Trophoblast cell (in vitro differentiated cells and primary cell): ENCODE data around the gene RPL38.

Experiments
- DNase-seq, 2 donors: peaks; one replicate each; pipeline ENCODE4 v3.0.0-alpha.2; 2016
- H2AFZ ChIP-seq: 2 replicates; pipeline ENCODE4 v1.6.1; 2013; ENCODE audit warnings: low read length, moderate library complexity, mild to moderate bottlenecking; ENCODE audit not compliant: insufficient read depth, poor library complexity
- H2AK5ac ChIP-seq: 2 replicates; pipeline ENCODE4 v1.6.1; 2013; ENCODE audit warnings: mild to moderate bottlenecking, low read length
- H2BK120ac ChIP-seq: 2 replicates; pipeline ENCODE4 v1.6.1; 2013; ENCODE audit warnings: low read length, mild to moderate bottlenecking, moderate library complexity; ENCODE audit not compliant: insufficient read depth, poor library complexity
- H2BK12ac ChIP-seq: 2 replicates; pipeline ENCODE4 v1.6.1; 2013; ENCODE audit warnings: mild to moderate bottlenecking, low read length, moderate library complexity
- H2BK5ac ChIP-seq: 2 replicates; pipeline ENCODE4 v1.6.1; 2013; ENCODE audit warnings: low read length, low read depth, moderate library complexity, mild to moderate bottlenecking; ENCODE audit not compliant: poor library complexity
- H3K14ac ChIP-seq: 2 replicates; pipeline ENCODE4 v1.6.1; 2013; ENCODE audit warnings: mild to moderate bottlenecking, low read length
- H3K18ac ChIP-seq: 2 replicates; pipeline ENCODE4 v1.6.1; 2013; ENCODE audit warnings: mild to moderate bottlenecking, low read length
- H3K23ac ChIP-seq: 2 replicates; pipeline ENCODE4 v1.6.1; 2013; ENCODE audit warnings: low read length
- H3K27ac ChIP-seq: 2 replicates; pipeline ENCODE4 v1.5.1; 2013; ENCODE audit warnings: low read depth, mild to moderate bottlenecking, inconsistent platforms, low read length, moderate library complexity
- H3K27me3 ChIP-seq: 2 replicates; pipeline ENCODE4 v1.6.1; 2013; ENCODE audit warnings: inconsistent platforms, mild to moderate bottlenecking, low read length, moderate library complexity; ENCODE audit not compliant: insufficient read depth
- H3K36me3 ChIP-seq, 2 experiments: 1 replicate in 1 of 2; 2 replicates in 1 of 2; pipeline ENCODE4 v1.6.1; 2013; ENCODE audit warnings: low read length in 2 of 2, mild to moderate bottlenecking in 2 of 2, moderate library complexity in 1 of 2; ENCODE audit not compliant: insufficient read depth in 2 of 2, control insufficient read depth in 1 of 2
- H3K4ac ChIP-seq: 2 replicates; pipeline ENCODE4 v1.6.1; 2013; ENCODE audit warnings: low read depth, mild to moderate bottlenecking, low read length, moderate library complexity
- H3K4me1 ChIP-seq, 2 experiments: 1 replicate in 1 of 2; 2 replicates in 1 of 2; pipeline ENCODE4 v1.6.1; 2013; ENCODE audit warnings: low read length in 2 of 2, mild to moderate bottlenecking in 2 of 2, moderate library complexity in 1 of 2; ENCODE audit not compliant: insufficient read depth in 2 of 2, control insufficient read depth in 1 of 2
- H3K4me2 ChIP-seq: 2 replicates; pipeline ENCODE4 v1.6.1; 2013; ENCODE audit warnings: inconsistent platforms, mild to moderate bottlenecking, low read length, moderate library complexity
- H3K4me3 ChIP-seq: 2 replicates; pipeline ENCODE4 v1.5.1; 2013; ENCODE audit warnings: mild to moderate bottlenecking, low read depth, low read length, inconsistent platforms
- H3K79me1 ChIP-seq: one replicate; pipeline ENCODE4 v1.6.1; 2013; ENCODE audit warnings: low read length
- H3K79me2 ChIP-seq: 2 replicates; pipeline ENCODE4 v1.6.1; 2013; ENCODE audit warnings: low read length, mild to moderate bottlenecking; ENCODE audit not compliant: control insufficient read depth, insufficient read depth, poor library complexity
- H3K9ac ChIP-seq: 2 replicates; pipeline ENCODE4 v1.6.1; 2013; ENCODE audit warnings: mild to moderate bottlenecking, low read length
- H3K9me3 ChIP-seq: 2 replicates; pipeline ENCODE4 v1.6.1; 2013; ENCODE audit warnings: low read depth, mild to moderate bottlenecking, control low read depth, inconsistent platforms, low read length; ENCODE audit not compliant: insufficient read depth
- H4K12ac ChIP-seq: 2 replicates; pipeline ENCODE4 v1.6.1; 2013; ENCODE audit warnings: low read depth, mild to moderate bottlenecking, low read length, moderate library complexity
- H4K8ac ChIP-seq: 2 replicates; pipeline ENCODE4 v1.6.1; 2013; ENCODE audit warnings: low read depth, mild to moderate bottlenecking, low read length, moderate library complexity
- H4K91ac ChIP-seq: one replicate; pipeline ENCODE4 v1.6.1; 2013; ENCODE audit warnings: low read depth, mild to moderate bottlenecking, low read length, moderate library complexity
- WGBS: extraction: QIAGEN DNeasy Blood & Tissue Kit; methylation state at CpG from one replicate; pipeline ENCODE4 v1.1.7; 2013; ENCODE audit warnings: missing lambda C conversion rate; ENCODE audit not compliant: insufficient read length, insufficient coverage; ENCODE audit errors: extremely low coverage; 5-methylcytosine and 5-hydroxymethylcytosine counted together

The RPL38 gene

DNA sequence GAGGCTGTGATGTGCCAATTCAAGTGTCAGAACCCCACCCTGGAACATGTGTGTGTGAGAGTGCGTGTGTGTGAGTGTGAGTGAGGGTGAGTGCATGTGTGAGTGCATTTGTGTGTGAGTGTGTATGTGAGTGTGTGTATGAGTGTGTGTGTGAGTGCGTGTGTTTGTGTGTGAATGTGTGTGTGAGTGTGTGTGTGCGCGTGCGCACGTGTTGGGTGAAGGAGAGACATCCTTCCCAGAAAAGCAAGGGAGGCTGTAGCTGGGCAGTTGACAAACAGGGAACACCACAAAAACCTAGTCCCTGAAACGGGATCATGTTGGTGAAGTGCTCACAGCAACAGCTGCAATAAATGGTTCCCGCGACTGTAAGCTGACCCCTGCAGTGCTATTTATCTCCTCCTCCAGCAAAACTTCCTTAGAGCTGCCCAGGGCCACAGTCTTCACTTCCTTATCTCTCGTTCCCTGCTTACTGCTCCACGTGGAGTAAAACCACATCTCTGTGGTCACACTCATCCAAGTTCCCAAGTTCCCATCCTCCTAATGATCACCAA, 40.1 kb upstream of the RPL38 start:
- Histone ChIP-seq H3K79me1 (no peaks in the 10 kb centered on the region), H3K36me3 (no peaks in the 10 kb centered on the region), H3K27me3 (no peaks in the 10 kb centered on the region), H2BK120ac (no peak overlapping the region), H3K9ac (no peak overlapping the region), H4K12ac (no peak overlapping the region), H2AK5ac (no peak overlapping the region), H2AFZ (no peak overlapping the region), H3K4me2 (no peak overlapping the region), H3K4me1 (no peaks in the 10 kb centered on the region), H4K8ac (no peak overlapping the region), H3K4me3 (no peak overlapping the region), H3K27ac (no peak overlapping the region), H2BK12ac (no peak overlapping the region), H4K91ac (no peak overlapping the region), H3K18ac (no peak overlapping the region), H3K79me2 (no peaks in the 10 kb centered on the region), H3K23ac (no peak overlapping the region), H3K4ac (no peak overlapping the region), H3K14ac (no peak overlapping the region), H3K9me3 (no peaks in the 10 kb centered on the region), H2BK5ac (no peak overlapping the region)
- no peak for DNase-seq
- 100% methylated on average over 1 of the region's 11 CpGs for WGBS

GRCh38 chr17:74163836-74164235, 39.6 kb upstream of the RPL38 start:
- no peaks in the 10 kb centered on the region for H3K4me1 ChIP-seq
- H3K4ac ChIP-seq = no peak overlapping the region
- H3K9me3 ChIP-seq = no peaks in the 10 kb centered on the region
- no peaks in the 10 kb centered on the region for H3K79me1 ChIP-seq
- H4K8ac ChIP-seq = no peak overlapping the region
- no peak overlapping the region for H2AFZ ChIP-seq
- no peak for DNase-seq
- H2BK5ac ChIP-seq = no peak overlapping the region
- no CpG with 5 or more reads among the region's 7 CpGs for WGBS
- no peak overlapping the region for H3K4me2 ChIP-seq
- no peaks in the 10 kb centered on the region for H3K79me2 ChIP-seq
- no peak overlapping the region for H3K4me3 ChIP-seq
- no peak overlapping the region for H4K12ac ChIP-seq
- no peak overlapping the region for H2AK5ac ChIP-seq
- no peaks in the 10 kb centered on the region for H3K27me3 ChIP-seq
- H4K91ac ChIP-seq = no peak overlapping the region
- H3K23ac ChIP-seq = no peak overlapping the region
- H2BK12ac ChIP-seq = no peak overlapping the region
- H3K9ac ChIP-seq = no peak overlapping the region
- H3K14ac ChIP-seq = no peak overlapping the region
- no peaks in the 10 kb centered on the region for H3K36me3 ChIP-seq
- no peak overlapping the region for H2BK120ac ChIP-seq
- no peak overlapping the region for H3K27ac ChIP-seq
- no peak overlapping the region for H3K18ac ChIP-seq

DNA sequence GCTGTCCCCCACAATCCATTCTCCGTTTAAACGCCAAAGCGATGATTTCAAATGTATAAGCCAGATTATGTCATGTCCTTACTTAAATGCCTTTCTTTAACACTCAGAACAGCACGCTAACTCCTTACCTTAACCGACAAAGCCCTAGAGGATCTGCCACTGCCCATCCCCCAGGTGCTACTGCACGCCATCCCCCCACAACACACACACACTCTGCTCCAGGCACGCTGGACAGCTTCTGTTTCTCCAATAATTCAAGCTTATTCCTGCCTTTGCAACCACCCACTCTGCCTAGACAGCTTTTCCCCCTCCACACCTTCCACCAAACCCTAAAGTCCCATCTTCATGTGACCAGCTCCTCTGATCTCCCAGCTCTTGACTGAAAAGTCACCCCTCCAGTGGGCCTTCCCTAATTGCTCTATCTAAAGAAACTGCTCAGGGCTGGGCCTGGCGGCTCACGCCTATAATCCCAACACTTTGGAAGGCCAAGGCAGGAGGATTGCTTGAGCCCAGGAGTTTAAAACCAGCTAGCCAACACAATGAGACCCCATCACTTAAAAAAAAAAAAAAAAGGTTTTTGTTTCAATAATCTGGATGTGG, 38.9 kb upstream of the RPL38 start:
- Histone ChIP-seq H2AFZ (no peak overlapping the region), H3K79me2 (no peaks in the 10 kb centered on the region), H2AK5ac (no peak overlapping the region), H2BK120ac (no peak overlapping the region), H3K23ac (no peak overlapping the region), H3K36me3 (no peaks in the 10 kb centered on the region), H3K18ac (no peak overlapping the region), H4K91ac (no peak overlapping the region), H3K27ac (no peak overlapping the region), H3K4me3 (no peak overlapping the region), H3K9me3 (no peaks in the 10 kb centered on the region), H3K27me3 (no peaks in the 10 kb centered on the region), H3K4ac (no peak overlapping the region), H3K14ac (no peak overlapping the region), H4K8ac (no peak overlapping the region), H3K9ac (no peak overlapping the region), H3K4me1 (no peaks in the 10 kb centered on the region), H4K12ac (no peak overlapping the region), H3K79me1 (no peaks in the 10 kb centered on the region), H2BK12ac (no peak overlapping the region), H3K4me2 (no peak overlapping the region), H2BK5ac (no peak overlapping the region)
- no peak for DNase-seq
- WGBS = no CpG with 5 or more reads among the region's 9 CpGs

DNA sequence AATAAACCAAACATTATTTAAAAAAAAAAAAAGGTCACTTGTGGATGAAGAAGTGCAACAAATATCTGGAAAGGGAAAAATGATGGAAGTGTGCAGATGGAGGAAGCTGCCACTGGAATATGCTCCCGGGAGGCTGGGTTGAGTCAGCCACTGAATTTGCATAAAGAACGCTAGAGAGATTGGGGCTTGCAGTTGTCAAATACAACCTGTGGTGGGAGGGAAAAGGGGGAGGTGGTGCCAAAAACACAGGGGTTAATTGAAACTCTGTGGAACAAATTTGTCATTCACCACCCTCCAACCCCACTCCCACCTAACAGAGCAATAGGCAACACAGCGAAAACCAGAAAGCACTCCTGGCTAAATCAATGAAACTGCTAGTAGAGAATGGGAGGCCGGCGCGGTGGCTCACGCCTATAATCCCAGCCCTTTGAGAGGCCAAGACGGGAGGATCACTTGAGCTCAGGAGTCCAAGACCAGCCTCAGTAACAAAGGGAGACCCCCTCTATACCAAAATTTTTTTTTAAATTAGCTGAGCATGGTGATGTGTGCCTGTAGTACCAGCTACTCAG, 37.6 kb upstream of the RPL38 start:
- Histone ChIP-seq H2BK5ac (no peak overlapping the region), H4K91ac (no peak overlapping the region), H3K9me3 (no peaks in the 10 kb centered on the region), H3K4me2 (no peak overlapping the region), H3K27me3 (no peaks in the 10 kb centered on the region), H3K9ac (no peak overlapping the region), H3K4me3 (no peak overlapping the region), H3K23ac (no peak overlapping the region), H3K27ac (no peak overlapping the region), H3K4ac (no peak overlapping the region), H3K36me3 (no peaks in the 10 kb centered on the region), H3K79me2 (no peaks in the 10 kb centered on the region), H3K4me1 (no peaks in the 10 kb centered on the region), H2AK5ac (no peak overlapping the region), H2BK12ac (no peak overlapping the region), H3K14ac (no peak overlapping the region), H3K18ac (no peak overlapping the region), H2AFZ (no peak overlapping the region), H4K12ac (no peak overlapping the region), H2BK120ac (no peak overlapping the region), H3K79me1 (no peaks in the 10 kb centered on the region), H4K8ac (no peak overlapping the region)
- DNase-seq = no peak
- no CpG with 5 or more reads among the region's 8 CpGs for WGBS
